ENCODE results near the gene HECW1. TPM values are rescaled to one million over a fixed set of nuclear protein-coding genes. Genes with fewer than 3 reads are reported as not detected.
A peak's percentile ranks its signal among the peaks of the same experiment; 100 is the strongest.

HECW1 gene
- total RNA-seq, 1 experiment from 2014 or later: 2.4 TPM

- no peak for DNase-seq (ENCODE audit: low read depth)
These were observed 418.3 kb downstream of the HECW1 start for GRCh38 chr7:43530553-43531410.

GRCh38 chr7:43531700-43532099, 419.3 kb downstream of the HECW1 start:
- DNase-seq (ENCODE audit: low read depth): no peak

- DNase-seq (ENCODE audit: low read depth): no peak
These were observed 421.5 kb downstream of the HECW1 start for GRCh38 chr7:43533801-43534479.

- DNase-seq (ENCODE audit: low read depth): no peak
These were observed 422.6 kb downstream of the HECW1 start for GRCh38 chr7:43535031-43535451.

- DNase-seq (ENCODE audit: low read depth): peak; percentile 61
These were observed 423.6 kb downstream of the HECW1 start for GRCh38 chr7:43535810-43536585.

GRCh38 chr7:43536773-43537172, 424.3 kb downstream of the HECW1 start:
- DNase-seq (ENCODE audit: low read depth): no peak

GRCh38 chr7:43537765-43538403, 425.4 kb downstream of the HECW1 start:
- no peak for DNase-seq (ENCODE audit: low read depth)

GRCh38 chr7:43538404-43538771, 425.9 kb downstream of the HECW1 start:
- DNase-seq (ENCODE audit: low read depth): no peak

- DNase-seq (ENCODE audit: low read depth): no peak
These were observed 428.0 kb downstream of the HECW1 start for GRCh38 chr7:43540471-43540870.

GRCh38 chr7:43542716-43543115, 430.3 kb downstream of the HECW1 start:
- DNase-seq (ENCODE audit: low read depth): no peak

GRCh38 chr7:43546231-43546630, 433.8 kb downstream of the HECW1 start:
- no peak for DNase-seq (ENCODE audit: low read depth)

- no peak for DNase-seq (ENCODE audit: low read depth)
These were observed 438.0 kb downstream of the HECW1 start for GRCh38 chr7:43550427-43550826.

GRCh38 chr7:43552122-43552521, 439.7 kb downstream of the HECW1 start:
- DNase-seq (ENCODE audit: low read depth): no peak

GRCh38 chr7:43553999-43554398, 441.6 kb downstream of the HECW1 start:
- DNase-seq (ENCODE audit: low read depth): peak; percentile 41

GRCh38 chr7:43554423-43554822, 442.0 kb downstream of the HECW1 start:
- no peak for DNase-seq (ENCODE audit: low read depth)

- no peak for DNase-seq (ENCODE audit: low read depth)
These were observed 445.5 kb downstream of the HECW1 start for GRCh38 chr7:43557831-43558495.

- no peak for DNase-seq (ENCODE audit: low read depth)
These were observed 446.9 kb downstream of the HECW1 start for GRCh38 chr7:43559171-43559945.

GRCh38 chr7:43559946-43560335, 447.5 kb downstream of the HECW1 start:
- DNase-seq (ENCODE audit: low read depth): no peak

GRCh38 chr7:43560742-43561330, 448.4 kb downstream of the HECW1 start:
- DNase-seq (ENCODE audit: low read depth): no peak

- DNase-seq (ENCODE audit: low read depth): no peak
These were observed 449.9 kb downstream of the HECW1 start for GRCh38 chr7:43562383-43562782.

Measured in HT1080 (cell line).